Vagina (tissue), 2 donors: ENCODE measurements around the gene AHR.

Experiments used
- CTCF ChIP-seq, 3 experiments: fragments of 450-650 bp in 2 of 3; fragments of 200-600 bp in 1 of 3; sonication (generic) in 1 of 3; IDR thresholded peaks; one replicate each; pipeline ENCODE4 v1.5.1; 2017 to 2019; ENCODE audit warnings: antibody characterized with exemption in 3 of 3, mild to moderate bottlenecking in 2 of 3, moderate library complexity in 2 of 3
- POLR2A ChIP-seq, 2 donors: fragments of 450-650 bp; IDR thresholded peaks; one replicate each; pipeline ENCODE4 v1.6.1; 2017; ENCODE audit warnings: antibody characterized with exemption in 2 of 2, mild to moderate bottlenecking in 2 of 2, moderate library complexity in 2 of 2
- POLR2AphosphoS5 ChIP-seq, 2 donors: sonication (generic); formaldehyde crosslinking; IDR thresholded peaks; one replicate each; pipeline ENCODE4 v1.9.0; 2017; ENCODE audit warnings: antibody characterized with exemption in 2 of 2, mild to moderate bottlenecking in 2 of 2, low read depth in 1 of 2; ENCODE audit not compliant: insufficient read depth in 1 of 2

- no peak for TF ChIP-seq CTCF (IDR thresholded peaks at IDR 0.05)
- no peak for TF ChIP-seq POLR2A (IDR thresholded peaks at IDR 0.05)
- no peak for TF ChIP-seq POLR2AphosphoS5 (IDR thresholded peaks at IDR 0.05; ENCODE audit: insufficient read depth in 1 of 2, low read depth in 1 of 2)
Observed at GRCh38 chr7:17311194-17311593, 12.7 kb downstream of the AHR start.
